Stimulated activated CD4-positive, alpha-beta T cell treated with anti-CD3 and anti-CD28 coated beads, Interleukin-2, amount 100 ng/mL, for 4 hours (primary cell): ENCODE data around the gene CERS5.
A peak's percentile ranks its signal among the peaks of the same experiment; 100 is the strongest.
"Not testable (repeated sequence)": the region's sequence is repeated elsewhere in the genome, so short reads cannot be mapped to it uniquely, and the experiment has no call there.

ENCODE experiments used
- DNase-seq: peaks from one replicate; pipeline ENCODE4 v3.0.0-alpha.2; 2020; ENCODE audit warnings: low read depth

Gene CERS5

DNA sequence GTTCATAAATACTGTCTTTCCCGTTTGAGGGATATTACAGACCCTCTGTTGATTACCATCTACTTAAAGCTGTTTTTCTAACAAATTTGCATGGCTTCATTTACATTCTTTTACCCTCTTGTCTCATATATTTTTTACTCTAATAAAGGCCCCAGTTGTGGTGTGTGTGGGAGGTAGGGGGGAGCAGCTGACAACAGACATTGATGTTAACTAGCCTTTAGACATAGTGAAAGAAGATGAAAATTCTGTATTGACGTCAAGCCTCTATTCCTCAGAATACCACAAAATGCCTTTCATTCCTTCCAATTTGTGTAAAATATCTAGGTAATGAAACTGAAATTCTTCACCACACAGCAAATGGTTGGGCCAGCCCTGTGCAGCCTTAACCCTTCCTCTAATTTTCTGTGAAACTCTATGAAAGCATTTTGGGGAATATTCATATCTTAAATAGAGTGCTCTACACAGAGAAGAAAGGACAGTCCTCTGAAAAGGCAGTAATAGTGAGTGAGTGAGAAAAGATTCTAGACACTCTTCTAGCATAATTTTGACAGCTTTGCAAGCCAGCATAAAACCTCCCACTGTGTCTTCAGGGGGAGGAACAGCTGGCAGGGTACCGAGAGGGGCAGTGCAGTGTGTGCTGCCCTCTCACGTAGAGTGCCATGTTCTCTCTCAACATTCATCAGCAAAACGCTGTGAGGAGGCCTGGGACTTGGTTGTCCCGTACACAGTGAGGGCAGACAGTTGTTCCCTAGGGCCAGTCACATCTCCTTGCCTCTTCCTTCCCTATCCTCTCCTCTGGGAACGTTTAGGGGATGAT is 20.1 kb upstream of the CERS5 start:
- no peak for DNase-seq

DNA sequence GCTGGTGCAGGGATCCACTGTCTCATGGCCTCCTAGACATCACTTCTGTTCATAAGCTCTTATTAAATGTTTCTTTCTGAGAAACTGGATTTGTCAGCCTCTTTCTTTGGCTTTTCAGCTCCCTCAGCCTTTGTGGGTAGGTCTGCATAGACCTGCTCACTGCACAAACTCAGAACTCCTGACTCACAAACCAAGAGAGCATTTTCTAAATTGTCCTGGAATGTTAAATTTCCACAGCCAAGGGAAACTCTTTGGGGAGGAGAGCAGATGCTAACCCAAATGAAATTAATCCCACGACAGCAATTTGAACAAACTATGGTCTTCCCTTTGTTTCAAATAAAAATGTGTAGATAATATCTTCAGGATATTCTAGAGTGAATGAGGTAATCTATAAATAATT is 19.5 kb upstream of the CERS5 start:
- no peak for DNase-seq

DNA sequence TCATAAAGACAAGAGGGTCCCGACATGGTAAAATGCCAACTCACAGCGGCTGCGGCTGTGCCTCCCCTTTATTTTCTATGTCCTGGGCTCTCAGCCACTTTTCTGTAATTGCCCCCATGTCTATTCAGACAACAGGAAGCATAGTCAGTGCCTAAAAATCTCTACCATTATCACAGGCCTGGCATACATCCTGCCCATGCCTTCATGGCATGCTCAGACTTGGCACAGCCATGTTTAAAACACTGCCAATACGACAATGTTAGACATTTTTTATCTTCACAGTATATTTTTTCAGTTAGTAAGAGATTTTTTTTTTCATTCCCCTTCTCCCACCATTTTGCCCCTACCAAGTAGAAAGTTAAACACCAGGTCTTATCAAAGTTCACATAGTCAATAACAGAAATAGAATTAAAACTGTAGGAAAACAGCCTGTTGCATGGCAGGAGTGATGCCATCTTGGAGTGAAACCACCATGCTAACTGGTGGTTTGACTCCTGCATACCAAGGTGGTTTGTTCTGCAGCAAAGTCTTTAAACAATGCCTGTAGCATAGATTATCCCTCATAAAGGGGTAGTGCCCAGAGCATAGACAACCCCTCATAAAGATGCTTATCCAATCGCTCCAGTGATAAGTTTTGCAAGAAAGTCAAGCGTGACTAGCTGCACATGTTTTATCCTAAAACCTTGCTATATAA is 18.9 kb upstream of the CERS5 start:
- DNase-seq = no peak

DNA sequence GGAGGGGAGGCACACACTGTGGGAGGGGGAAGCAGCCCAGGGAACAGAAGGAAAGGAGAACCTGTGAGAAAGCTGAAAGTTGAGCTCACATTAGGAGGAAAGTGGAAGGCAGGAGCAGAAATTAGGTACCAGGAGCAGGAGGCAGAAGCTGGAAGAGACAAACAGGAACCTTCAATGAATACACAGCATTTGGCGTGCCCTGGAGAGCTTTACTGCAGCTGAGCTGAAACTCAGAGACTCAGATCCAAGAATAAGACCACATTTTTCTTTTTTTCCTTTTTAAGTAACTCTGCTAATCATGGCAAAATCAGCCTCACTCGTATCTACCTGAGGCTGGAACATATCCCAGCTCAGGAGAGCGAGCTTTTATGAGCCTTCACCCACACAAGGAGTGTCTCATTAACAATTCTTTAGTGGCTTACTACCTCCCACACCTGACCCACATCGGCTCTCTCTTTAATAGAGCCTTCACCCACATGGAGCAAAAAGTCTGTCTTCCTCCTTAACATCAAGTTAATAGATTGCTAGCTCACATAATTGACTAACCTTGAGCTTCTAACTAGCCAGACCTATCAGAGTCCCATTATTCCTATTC is 18.2 kb upstream of the CERS5 start:
- no peak for DNase-seq

DNA sequence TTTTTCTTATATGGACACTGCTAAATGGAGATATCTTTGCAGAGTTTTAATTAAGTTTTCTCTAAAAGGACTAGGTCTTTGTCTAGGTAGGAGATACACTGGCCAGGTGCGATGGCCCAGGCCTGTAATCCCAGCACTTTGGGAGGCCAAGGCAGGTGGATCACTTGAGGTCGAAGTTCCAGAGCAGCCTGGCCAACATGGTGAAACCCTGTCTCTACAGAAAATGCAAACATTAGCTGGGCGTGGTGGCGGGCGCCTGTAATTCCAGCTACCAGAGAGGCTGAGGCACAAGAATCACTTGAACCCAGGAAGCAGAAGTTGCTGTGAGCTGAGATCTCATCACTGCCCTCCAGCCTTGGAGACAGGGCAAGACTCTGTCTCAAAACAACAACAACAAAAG is 17.1 kb upstream of the CERS5 start:
- no peak for DNase-seq

DNA sequence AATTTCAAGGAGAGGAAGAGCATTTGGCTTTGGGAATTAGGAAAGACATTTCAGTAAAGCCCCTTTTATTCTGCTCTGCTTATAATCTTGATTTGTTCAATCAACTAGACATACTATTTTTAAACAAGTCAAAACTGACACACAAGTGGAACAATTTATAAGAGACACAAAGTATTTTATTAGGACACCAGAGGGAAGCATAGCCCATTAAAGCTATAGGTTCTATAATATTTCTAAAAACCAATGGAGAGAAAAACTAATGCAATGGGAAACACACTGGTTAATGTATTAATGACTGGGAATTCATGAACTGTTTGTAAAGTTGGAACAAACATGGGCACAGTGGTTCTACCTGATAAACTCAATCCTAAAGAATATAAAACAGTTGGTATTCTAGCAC is 15.3 kb upstream of the CERS5 start:
- DNase-seq = no peak

DNA sequence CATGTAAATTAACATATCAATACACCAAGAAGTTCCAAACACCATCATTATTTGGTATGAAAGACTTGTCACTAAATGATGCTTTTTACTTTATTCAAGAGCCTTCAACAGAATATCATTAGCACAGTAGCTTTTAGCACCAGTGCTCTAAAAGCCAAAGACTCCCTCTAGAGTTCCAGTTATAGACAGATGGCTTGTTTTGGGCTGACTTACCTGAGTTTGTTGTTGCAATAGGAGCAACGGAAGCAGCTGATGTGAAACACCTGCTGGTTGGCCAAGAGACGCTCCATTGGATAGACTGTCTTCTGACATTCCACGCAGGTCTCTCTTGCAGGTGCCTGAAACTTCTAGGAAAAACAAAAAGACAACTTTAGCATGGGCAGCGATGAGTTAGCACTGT is 14.5 kb upstream of the CERS5 start:
- no peak for DNase-seq

DNA sequence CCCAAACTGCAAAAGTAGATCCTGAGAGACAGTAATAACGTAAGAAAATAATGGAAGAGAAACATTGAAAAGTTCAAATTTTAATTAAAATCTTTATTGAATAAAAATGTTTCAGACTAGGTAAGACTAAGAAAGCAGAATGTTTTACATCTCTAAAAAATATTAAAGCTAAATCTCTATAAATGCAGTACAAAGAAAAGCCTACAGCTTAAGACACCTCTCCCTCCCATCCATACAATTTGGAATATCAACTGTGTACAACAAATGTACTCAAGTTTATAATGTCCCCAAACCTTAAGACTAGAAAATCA is 8.5 kb upstream of the CERS5 start:
- no peak for DNase-seq

DNA sequence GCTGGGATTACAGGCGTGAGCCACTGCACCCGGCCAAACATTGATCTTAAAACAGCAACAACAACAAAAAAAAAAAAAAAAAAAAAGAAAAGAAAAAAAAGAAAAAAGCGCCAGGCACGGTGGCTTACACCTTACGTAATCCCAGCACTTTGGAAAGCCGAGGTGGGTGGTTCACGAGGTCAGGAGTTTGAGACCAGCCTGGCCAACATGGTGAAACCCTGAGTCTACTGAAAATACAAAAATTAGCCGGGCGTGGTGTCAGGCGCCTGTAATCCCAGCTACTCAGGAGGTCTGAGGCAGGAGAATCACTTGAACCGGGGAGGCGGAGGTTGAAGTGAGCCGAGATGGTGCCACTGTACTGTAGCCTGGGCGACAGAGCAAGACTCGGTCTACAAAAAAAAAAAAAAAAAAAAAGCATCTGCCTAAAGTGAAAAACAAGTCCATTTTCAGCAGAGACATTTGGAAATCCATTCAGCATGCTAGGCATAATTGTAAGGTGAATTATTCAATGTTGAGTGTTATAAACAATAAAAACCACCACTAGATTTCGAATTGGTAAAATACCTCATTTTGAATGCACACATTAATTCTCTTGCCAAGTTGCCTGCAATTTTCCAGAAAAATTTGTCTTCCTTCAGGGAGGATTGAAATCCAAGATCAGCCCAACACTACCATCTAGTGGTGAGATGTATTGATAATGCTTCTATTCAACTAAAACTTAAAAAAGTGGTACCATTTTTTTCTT is 8.0 kb upstream of the CERS5 start:
- DNase-seq = no peak

DNA sequence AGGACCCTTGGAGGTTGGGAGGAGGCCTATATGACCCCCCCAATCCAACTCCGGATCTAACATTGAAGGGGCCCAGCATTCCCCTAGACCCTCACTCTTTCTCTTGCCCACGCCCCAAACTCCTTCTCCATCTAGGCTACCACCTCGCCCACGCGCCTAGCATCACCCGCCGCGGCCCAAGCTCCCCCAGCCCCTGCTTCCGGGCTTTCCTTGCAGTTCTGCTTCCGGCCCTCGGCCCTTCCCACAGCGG is 445 bp downstream of the CERS5 start:
- peak; percentile 19 for DNase-seq

DNA sequence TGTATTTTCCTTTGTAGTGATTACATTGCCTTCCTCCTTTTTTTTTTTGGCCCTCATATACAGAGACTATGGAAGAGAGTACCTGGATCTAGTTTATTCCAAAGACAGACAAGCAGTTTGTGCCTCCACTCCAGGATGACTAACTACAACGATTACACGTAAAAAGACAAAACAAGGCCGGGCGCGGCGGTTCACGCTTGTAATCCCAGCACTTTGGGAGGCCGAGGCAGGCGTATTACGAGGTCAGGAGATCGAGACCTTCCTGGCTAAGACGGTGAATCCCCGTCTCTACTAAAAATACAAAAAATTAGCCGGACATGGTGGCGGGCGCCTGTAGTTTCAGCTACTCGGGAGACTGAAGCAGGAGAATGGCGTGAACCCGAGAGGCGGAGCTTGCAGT is 2.2 kb downstream of the CERS5 start:
- no peak for DNase-seq

DNA sequence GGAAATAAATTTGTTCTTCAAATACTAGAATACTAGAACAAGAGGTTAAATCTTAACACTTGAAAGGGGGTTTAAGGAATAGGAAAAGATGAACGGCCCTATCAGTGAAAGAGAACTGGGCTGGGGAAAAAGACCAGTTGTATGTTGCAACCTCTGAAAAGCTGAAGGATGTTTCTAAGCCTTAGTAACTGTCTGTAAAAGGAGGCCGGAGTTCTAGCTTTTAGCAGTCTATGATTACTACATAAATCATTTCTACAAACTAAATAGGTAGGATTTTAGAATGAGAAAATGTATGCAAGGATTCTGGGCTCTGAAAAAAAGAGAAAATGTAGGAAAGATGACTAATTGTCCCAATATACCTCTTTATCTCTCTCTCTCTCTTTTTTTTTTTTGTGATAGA is 4.9 kb downstream of the CERS5 start:
- DNase-seq = no peak

DNA sequence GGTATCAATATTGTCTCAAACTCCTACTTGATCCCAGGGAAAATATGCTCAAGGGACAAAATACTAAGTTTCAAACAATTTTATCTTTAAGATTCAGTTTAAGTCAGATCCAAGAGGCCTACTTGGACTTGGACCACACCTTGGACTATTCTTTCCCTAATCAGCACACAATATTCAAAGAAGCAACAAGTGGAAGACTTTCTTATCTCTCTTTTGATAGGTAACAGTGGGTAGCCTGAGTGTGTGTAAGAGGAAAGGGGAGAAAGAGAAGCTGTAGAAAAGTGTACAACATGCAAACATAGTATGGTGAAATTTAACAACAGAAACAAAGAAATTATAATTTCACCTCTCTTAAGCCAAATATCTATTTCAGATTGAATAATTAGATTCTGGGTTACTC is 6.5 kb downstream of the CERS5 start:
- DNase-seq = no peak

DNA sequence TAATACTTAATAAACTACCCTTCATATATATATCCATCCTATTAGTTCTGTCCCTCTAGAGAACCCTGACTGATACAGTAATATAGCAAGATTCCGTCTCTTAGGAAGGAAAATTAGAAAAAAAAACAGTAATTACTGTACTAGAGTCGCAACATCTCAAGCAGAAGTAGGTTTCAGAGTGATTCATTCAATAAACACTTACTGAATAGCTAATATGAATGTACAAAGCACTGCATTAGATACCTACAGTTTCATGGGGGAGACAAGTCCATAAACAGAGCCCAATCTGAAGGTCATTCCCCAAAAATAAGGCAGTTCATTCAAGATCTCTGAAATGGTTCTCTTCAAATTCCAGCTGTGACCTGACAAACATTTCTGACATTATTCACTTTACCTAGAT is 9.9 kb downstream of the CERS5 start:
- DNase-seq = no peak

DNA sequence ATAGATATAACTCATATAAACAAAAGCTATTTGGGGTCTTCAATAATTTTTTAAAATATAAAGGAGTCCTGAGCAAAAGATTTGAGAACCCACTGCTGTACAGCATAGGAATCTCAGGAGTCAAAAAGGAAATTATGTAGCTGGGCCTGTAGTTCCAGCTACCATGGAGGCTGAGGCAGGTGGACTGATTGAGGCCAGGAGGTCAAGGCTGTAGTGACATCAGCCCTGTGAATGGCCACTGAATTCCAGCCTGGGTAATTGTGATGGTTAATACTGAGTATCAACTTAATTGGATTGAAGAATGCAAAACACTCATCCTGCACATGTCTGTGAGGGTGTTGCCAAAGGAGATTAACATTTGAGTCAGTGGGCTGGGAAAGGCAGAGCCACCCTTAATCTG is 10.5 kb downstream of the CERS5 start:
- DNase-seq = no peak

DNA sequence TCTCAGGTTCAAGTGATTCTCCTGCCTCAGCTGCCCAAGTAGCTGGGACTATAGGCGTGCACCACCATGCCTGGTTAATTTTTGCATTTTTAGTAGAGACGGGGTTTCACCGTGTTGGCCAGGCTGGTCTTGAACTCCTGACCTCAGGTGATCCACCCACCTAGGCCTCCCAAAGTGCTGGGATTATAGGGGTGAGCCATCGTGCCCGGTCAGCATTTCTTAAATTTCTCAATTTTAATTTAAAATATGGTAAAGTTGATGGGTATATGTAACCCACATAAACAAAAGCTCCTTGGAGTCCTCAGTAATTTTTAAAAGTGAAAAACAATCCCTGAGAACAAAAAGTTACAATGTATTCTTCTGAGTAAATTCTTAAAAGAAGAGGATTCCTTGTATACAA is 12.2 kb downstream of the CERS5 start:
- not testable (repeated sequence) for DNase-seq

DNA sequence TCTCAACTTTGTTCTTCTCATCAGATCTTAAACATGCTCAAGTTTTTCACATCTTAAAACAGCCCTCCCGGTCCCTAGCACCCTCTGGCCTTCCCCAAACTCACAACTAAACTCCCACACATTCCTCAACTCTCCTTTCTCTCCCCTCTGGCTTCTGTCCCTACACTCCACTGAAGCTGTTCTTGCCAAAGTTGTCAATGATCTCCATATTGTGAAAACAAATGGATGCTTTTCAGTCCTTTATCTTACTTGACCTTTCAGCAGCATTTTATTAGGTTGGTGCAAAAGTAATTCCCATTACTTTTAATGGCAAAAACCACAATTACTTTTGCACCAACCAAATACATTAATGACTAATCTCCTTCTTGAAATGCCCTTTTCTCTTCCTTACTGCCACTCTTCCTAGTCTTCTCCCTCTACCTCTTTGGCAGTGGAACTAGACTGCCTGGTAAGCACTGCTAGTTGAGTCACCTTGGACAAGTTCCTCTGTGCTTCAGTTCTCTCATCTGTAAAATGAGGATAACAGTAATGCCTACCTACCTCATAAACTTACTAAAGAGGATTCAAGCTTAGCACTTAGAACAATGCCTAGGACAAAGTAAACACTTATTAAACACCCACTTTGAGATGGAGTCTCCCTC is 16.0 kb downstream of the CERS5 start:
- no peak for DNase-seq

DNA sequence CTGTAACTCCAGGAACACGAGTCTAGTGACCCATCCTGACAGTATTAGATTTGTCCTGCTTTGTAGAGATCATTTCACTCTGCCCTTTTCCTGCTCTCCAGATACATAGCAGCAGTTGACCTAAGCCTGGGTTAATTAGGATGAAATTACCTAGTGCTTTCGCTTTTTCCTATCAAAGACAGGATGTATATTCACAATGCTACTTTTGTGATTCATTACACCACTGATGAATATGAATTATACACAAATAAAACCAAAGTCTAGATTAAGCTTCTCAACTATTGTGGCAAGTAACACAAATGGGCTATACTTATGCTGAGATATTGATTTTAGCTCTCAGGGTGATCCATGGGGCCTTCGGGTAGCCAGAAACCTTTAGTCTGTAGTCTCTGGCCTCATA is 17.9 kb downstream of the CERS5 start:
- DNase-seq = no peak

DNA sequence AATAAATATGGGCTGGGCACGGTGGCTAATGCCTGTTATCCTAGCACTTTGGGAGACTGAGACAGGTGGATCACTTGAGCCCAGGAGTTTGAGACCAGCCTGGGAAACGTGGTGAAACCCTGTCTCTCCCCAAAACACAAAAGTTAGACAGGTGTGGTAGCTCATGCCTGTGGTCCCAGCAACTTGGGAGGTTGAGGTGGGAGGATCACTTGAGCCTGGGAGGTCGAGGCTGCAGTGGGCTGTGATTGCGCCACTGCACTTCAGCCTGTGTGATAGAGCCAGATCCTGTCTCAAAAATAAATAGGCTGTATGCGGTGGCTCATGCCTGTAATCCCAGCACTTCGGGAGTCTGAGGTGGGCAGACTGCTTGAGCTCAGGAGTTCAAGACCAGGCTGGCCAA is 19.2 kb downstream of the CERS5 start:
- not testable (repeated sequence) for DNase-seq

DNA sequence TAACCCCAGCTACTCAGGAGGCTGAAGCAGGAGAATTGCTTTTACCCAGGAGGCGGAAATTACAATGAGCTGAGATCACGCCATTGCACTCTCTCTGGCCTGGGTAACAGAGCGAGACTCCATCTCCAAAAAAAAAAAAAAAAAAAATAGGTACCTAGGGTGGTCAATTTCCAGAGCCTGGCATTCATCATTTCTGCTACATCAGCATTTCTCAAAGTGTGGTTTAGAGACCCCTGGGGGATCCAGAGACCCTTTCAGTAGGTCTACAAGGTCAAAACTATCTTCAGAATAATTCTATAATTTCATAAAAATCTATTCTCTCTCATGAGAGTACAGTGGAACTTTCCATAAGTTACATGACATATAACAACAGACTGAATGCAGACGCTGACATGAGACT is 19.9 kb downstream of the CERS5 start:
- DNase-seq = no peak

DNA sequence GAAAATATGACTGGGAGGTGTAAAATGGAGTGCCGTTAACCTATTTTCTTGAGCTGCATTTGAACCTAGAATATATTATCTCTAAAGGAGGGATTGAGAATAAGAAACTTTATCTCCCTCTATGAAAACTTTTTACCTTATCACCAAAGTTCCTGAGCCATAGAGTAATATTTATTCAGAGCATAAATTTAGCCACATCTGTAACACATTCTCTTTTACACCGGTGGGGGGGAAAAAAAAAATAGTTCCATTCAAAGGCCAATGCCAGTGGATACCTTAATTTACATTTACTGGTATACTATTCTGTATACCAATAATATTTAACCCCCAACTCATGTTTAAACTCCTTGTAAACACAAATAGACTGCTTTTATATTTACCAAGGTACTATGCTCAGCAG is 21.7 kb downstream of the CERS5 start:
- DNase-seq = no peak

DNA sequence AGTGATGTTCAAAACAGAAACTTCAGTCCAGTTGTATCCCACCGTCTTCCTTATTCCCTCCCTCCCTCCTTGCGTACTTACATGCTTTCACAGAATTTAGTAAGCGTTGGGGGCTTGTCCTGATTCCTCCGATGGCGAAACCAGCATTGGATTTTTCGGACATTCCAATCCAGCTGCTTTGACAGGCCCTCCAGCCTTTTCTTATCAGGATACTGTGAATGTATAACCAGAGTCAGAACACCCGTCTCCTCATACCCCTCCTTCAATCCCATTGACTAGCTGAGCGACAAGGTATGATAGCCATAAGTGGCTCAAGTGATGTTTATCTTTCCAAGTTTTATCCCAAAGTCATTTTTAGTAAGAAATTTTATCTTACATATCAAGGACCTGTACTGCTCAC is 24.2 kb downstream of the CERS5 start:
- no peak for DNase-seq
